GM12874 (cell line): ENCODE measurements around the gene ATRN.

Source experiments
- TF ChIP-seq, protein P1 (sequence below): IDR thresholded peaks from 2 replicates; pipeline ENCODE4 v1.5.1; 2011; ENCODE audit warnings: low read depth, mild to moderate bottlenecking, control low read depth, low read length, moderate library complexity; ENCODE audit not compliant: insufficient read depth

ATRN gene

DNA sequence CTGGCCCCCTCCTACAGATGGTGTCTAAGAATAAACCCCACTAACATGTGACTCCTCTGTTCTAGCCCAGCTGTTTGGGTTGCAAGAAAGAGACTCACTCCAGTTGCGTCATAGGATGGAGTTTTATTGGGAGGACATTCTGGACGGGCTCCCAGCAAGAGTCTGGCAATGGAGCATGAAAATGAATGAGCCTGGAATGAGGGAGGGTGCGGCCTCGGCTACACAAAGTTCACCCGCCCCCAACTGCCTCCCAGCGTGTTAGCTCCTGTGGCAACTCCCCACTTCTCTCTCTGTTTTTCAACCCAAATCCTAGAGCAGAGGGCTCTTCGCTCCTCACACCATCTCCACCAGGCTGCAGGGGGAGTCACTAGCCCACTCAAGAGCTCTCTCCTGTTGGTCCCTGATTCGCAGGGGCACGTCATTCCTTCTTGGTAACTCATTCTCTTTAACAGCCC, 216.1 kb downstream of the ATRN start:
- TF ChIP-seq, protein P1, sequence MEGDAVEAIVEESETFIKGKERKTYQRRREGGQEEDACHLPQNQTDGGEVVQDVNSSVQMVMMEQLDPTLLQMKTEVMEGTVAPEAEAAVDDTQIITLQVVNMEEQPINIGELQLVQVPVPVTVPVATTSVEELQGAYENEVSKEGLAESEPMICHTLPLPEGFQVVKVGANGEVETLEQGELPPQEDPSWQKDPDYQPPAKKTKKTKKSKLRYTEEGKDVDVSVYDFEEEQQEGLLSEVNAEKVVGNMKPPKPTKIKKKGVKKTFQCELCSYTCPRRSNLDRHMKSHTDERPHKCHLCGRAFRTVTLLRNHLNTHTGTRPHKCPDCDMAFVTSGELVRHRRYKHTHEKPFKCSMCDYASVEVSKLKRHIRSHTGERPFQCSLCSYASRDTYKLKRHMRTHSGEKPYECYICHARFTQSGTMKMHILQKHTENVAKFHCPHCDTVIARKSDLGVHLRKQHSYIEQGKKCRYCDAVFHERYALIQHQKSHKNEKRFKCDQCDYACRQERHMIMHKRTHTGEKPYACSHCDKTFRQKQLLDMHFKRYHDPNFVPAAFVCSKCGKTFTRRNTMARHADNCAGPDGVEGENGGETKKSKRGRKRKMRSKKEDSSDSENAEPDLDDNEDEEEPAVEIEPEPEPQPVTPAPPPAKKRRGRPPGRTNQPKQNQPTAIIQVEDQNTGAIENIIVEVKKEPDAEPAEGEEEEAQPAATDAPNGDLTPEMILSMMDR, result no peak

DNA sequence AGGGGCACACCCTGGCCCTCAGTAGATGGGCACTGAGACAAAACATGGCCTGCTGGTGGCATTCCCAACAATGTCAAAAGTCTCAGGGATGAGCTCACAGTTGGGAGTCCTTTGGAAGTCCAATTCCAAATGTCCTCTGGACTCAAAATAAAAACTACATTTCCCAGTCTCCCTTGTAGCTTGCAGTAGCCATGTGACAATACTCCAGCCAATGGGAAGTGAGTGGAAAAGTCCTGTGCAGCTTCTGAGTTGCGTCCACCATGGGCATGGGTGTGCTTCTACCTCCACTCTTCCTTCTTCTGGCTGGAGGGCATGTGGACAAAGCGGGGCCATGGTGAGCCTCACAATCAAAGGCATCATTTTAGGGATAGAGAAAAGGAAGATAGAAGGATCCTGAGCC, 216.8 kb downstream of the ATRN start:
- TF ChIP-seq, protein P1, result no peak

DNA sequence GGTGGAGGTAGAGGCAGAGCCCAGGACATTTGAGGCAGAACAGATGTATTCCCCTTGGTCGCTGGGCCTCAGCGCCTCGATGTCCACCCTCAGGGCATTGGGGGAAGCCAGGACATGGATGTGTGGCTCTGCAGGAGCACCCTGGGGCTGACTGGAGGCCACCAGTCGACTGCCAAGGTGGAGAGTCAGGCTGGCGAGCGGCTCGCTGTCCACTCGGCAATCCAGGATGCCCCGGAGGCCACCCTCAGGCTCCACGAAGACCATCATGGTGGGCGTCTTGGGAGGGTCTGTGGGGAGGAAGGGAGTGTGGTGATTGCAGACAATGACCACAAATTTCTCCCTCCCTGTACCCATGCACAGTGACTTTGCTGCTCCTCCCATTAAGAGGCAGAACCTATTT, 219.2 kb downstream of the ATRN start:
- TF ChIP-seq, protein P1, result no peak

DNA sequence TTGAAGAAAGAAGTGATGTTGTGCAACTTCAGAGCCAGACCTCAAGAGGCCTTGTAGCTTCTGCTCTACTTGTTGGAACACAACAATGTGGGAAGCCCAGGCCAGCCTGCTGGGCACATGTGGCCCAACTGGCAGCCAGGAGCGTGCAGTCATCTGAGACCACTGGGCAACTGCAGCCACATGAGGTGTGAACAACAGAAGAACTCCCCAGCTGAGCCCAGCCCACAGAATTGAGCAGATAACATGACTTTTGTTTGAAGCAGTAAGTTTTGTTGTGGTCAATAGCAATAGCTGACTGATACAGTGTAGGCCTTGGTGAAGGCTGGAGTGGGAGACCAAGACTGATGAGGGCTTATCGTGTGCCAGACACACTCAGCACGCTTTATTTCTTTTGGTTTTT, 219.6 kb downstream of the ATRN start:
- TF ChIP-seq, protein P1, result no peak

DNA sequence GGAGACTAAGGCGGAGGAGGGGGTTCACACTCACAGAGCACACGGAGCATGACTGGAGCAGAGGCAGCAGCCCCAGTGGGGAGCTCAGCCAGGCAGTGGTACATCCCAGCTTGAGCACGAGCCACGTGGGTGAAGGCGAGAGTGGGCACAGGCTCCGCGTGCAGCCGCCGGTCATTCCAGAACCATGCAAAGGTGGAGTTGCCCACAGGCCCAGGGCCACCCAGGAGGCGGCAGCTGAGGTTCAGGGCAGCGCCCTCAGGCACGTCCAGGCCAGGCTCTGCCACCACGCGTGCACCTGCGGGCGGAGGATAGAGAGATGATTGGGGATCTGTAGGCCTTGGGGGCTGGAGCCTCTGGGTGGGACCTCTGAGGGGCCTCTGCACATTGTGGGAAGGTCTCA, 220.5 kb downstream of the ATRN start:
- TF ChIP-seq, protein P1, result no peak

DNA sequence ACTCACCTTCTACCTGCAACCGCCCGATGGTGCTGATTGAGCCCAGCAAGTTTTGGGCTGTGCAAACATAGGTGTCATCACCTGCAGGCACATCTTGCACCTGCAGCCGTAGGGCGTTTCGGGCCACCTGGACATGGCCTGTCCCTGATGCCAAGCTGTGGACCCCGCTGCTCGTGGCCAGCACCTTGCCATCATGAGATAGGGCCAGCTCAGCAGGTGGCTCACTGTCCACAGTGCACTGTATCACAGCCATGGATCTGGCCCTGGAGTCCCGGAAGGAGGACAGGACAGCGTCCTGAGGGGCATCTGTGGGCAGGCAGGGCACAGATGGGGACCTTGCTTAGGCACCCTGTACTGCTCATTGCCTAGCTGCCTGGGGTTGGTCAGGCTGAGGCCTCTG, 221.1 kb downstream of the ATRN start:
- TF ChIP-seq, protein P1, result no peak

DNA sequence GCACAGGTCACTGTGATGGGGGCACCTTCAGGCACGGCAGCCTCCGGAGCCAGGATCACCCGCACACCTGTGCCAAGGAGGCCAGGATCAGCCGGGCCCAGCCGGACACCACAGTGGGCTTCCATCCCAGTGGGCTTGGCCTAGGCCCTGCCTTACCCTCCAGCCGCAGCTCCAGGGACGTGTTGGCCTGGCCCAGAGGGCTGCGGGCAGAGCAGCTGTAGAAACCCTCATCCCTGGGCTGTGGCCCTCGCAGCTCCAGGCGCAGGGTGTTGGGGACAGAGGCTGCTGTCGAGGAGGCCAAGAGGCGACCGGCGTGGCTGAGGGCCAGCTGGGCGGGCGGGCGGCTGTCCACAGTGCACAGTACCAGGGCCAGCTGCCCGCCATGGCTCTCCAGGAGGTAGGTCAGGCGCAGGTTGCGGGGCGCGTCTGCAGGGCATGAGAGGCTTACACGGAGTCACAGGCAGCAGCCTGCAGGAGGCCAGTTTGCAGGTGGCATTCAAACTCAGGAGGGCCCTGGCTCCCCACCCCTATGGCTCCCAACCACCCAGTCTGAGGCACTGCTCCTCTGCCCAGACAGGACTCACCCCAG, 222.0 kb downstream of the ATRN start:
- TF ChIP-seq, protein P1, result no peak

DNA sequence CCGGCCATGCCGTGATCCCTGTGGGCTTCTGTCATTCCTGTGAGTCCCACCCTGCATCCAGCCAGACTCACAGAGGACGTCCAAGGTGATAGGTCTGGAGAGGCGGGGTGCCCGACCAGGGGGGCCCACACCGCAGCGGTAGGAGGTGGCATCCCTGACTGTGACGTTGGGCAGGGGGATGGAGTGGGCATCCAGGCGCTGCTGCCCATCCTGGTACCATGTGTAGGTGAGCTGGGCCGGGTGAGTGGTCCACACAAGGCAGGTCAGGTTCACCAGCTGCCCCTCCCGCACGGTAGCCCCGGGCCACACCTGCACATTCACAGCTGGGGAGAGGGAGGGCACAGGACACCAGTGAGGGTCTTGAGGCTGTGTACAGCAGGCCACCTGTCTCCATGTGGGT, 222.6 kb downstream of the ATRN start:
- TF ChIP-seq, protein P1, result no peak
